Panc1 (cell line): ENCODE data around the gene OR52K2.

Experiments used
- POLR2AphosphoS5 ChIP-seq: IDR thresholded peaks from 2 replicates; pipeline ENCODE4 v1.6.1; 2012; ENCODE audit warnings: mild to moderate bottlenecking, low read depth, low read length, moderate library complexity
- SIN3A ChIP-seq: IDR thresholded peaks from 2 replicates; pipeline ENCODE4 v1.6.1; 2012; ENCODE audit warnings: low read depth, mild to moderate bottlenecking, low read length, moderate library complexity, borderline replicate concordance; ENCODE audit not compliant: insufficient read depth
- TCF7L2 ChIP-seq: IDR thresholded peaks from 2 replicates; pipeline ENCODE4 v1.6.1; 2011; ENCODE audit warnings: mild to moderate bottlenecking, low read depth, low read length, inconsistent platforms
- TF ChIP-seq, protein P1 (sequence below): fragments of 450-650 bp; IDR thresholded peaks from 2 replicates; pipeline ENCODE4 v1.5.1; 2017; ENCODE audit warnings: mild to moderate bottlenecking
- TF ChIP-seq, protein P2 (sequence below), 2 experiments: IDR thresholded peaks; 2 replicates each; pipeline ENCODE4 v1.6.1; 2011 to 2012; ENCODE audit warnings: low read depth in 2 of 2, control low read depth in 1 of 2, low read length in 1 of 2, mild to moderate bottlenecking in 1 of 2, moderate library complexity in 1 of 2; ENCODE audit not compliant: insufficient read depth in 1 of 2

DNA sequence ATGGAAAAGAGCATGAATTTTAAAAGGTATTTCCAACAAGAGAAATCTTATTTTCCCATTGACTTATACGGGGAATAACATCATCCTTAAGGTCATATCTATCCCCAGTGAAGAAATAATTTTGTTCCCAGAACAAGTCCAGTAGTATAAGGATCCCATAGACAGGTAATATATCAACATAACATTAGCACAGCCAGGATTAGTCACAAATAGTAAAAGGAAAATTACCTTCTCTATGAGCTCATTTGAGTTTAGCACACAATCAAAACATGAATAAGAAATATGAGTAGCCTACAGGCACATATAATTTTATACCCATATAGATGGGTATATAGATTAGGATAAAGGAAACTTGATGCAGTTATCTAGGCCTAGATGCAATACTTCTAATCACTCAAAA, 30.5 kb downstream of the OR52K2 start:
- TF ChIP-seq, protein P1, sequence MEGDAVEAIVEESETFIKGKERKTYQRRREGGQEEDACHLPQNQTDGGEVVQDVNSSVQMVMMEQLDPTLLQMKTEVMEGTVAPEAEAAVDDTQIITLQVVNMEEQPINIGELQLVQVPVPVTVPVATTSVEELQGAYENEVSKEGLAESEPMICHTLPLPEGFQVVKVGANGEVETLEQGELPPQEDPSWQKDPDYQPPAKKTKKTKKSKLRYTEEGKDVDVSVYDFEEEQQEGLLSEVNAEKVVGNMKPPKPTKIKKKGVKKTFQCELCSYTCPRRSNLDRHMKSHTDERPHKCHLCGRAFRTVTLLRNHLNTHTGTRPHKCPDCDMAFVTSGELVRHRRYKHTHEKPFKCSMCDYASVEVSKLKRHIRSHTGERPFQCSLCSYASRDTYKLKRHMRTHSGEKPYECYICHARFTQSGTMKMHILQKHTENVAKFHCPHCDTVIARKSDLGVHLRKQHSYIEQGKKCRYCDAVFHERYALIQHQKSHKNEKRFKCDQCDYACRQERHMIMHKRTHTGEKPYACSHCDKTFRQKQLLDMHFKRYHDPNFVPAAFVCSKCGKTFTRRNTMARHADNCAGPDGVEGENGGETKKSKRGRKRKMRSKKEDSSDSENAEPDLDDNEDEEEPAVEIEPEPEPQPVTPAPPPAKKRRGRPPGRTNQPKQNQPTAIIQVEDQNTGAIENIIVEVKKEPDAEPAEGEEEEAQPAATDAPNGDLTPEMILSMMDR: no peak
- TF ChIP-seq POLR2AphosphoS5 (no peak), TCF7L2 (no peak), SIN3A (no peak)
- TF ChIP-seq, protein P2, sequence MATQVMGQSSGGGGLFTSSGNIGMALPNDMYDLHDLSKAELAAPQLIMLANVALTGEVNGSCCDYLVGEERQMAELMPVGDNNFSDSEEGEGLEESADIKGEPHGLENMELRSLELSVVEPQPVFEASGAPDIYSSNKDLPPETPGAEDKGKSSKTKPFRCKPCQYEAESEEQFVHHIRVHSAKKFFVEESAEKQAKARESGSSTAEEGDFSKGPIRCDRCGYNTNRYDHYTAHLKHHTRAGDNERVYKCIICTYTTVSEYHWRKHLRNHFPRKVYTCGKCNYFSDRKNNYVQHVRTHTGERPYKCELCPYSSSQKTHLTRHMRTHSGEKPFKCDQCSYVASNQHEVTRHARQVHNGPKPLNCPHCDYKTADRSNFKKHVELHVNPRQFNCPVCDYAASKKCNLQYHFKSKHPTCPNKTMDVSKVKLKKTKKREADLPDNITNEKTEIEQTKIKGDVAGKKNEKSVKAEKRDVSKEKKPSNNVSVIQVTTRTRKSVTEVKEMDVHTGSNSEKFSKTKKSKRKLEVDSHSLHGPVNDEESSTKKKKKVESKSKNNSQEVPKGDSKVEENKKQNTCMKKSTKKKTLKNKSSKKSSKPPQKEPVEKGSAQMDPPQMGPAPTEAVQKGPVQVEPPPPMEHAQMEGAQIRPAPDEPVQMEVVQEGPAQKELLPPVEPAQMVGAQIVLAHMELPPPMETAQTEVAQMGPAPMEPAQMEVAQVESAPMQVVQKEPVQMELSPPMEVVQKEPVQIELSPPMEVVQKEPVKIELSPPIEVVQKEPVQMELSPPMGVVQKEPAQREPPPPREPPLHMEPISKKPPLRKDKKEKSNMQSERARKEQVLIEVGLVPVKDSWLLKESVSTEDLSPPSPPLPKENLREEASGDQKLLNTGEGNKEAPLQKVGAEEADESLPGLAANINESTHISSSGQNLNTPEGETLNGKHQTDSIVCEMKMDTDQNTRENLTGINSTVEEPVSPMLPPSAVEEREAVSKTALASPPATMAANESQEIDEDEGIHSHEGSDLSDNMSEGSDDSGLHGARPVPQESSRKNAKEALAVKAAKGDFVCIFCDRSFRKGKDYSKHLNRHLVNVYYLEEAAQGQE (IDR thresholded peaks at IDR 0.05; ENCODE audit: insufficient read depth in 1 of 2, low read depth in 2 of 2, low read length in 1 of 2): no peak
